ENCODE measurements around the gene CCBE1.

- no peak for TF ChIP-seq ZFX (IDR thresholded peaks at IDR 0.05)
- TF ChIP-seq CTCF (conservative IDR thresholded peaks at IDR 0.05), result no peak
These were observed 135.6 kb downstream of the CCBE1 start for GRCh38 chr18:59561612-59562011.

All from C4-2B (cell line).